CD4-positive, alpha-beta T cell (primary cell): ENCODE measurements around the gene KCNK17. TPM values are rescaled to one million over a fixed set of nuclear protein-coding genes. Genes with fewer than 3 reads are reported as not detected.

Source experiments
- ATAC-seq: fragments of 200-7000 bp; cut with Tn5 transposase; one replicate; pipeline ENCODE4 v1.10.0; 2022; ENCODE audit warnings: mild to moderate bottlenecking; ENCODE audit not compliant: poor library complexity
- CTCF ChIA-PET: fragments of 350-600 bp; sonication (Branson Sonifier 250); formaldehyde crosslinking; loops from one replicate; lab custom pipeline; 2021; ENCODE audit warnings: antibody characterized with exemption, inconsistent platforms; lab: Charles Lee
- POLR2A ChIA-PET: fragments of 350-600 bp; sonication (Branson Sonifier 250); formaldehyde crosslinking; loops from one replicate; lab custom pipeline; 2021; ENCODE audit warnings: antibody characterized with exemption, inconsistent platforms; lab: Charles Lee
- DNase-seq, 14 experiments: peaks; one replicate each; pipeline ENCODE4 v3.0.0-alpha.2; 2013 to 2020; ENCODE audit warnings: mixed read lengths in 2 of 14
- H3K27ac ChIP-seq, 2 donors: one replicate each; pipeline versions ENCODE4 v1.5.1 to v1.7.0; 2013; ENCODE audit warnings: low read length in 2 of 2, low read depth in 1 of 2, mild to moderate bottlenecking in 1 of 2
- H3K27me3 ChIP-seq, 2 experiments: 1 replicate in 1 of 2; 2 replicates in 1 of 2; pipeline versions ENCODE4 v1.6.1 to v1.7.0; 2013; ENCODE audit warnings: low read length in 2 of 2, control low read depth in 1 of 2, mild to moderate bottlenecking in 1 of 2, moderate library complexity in 1 of 2; ENCODE audit not compliant: insufficient read depth in 2 of 2, control insufficient read depth in 1 of 2
- H3K36me3 ChIP-seq: one replicate; pipeline ENCODE4 v1.6.1; 2013; ENCODE audit warnings: low read length, control low read depth; ENCODE audit not compliant: insufficient read depth
- H3K4me1 ChIP-seq: one replicate; pipeline ENCODE4 v1.6.1; 2013; ENCODE audit warnings: low read length, control low read depth; ENCODE audit not compliant: insufficient read depth
- H3K4me3 ChIP-seq: one replicate; pipeline ENCODE4 v1.5.1; 2013; ENCODE audit warnings: mild to moderate bottlenecking, low read length, moderate library complexity
- H3K9me3 ChIP-seq, 2 experiments: 1 replicate in 1 of 2; 2 replicates in 1 of 2; pipeline versions ENCODE4 v1.6.1 to v1.7.0; 2013; ENCODE audit warnings: low read length in 2 of 2, mild to moderate bottlenecking in 2 of 2, control low read depth in 1 of 2, moderate library complexity in 1 of 2; ENCODE audit not compliant: control insufficient read depth in 1 of 2, insufficient read depth in 1 of 2
- H3K27ac Mint-ChIP-seq: one replicate; pipeline ENCODE4 v1.8.0; 2020; ENCODE audit warnings: mixed read lengths
- H3K27me3 Mint-ChIP-seq: one replicate; pipeline ENCODE4 v1.8.0; 2021; ENCODE audit warnings: mixed read lengths
- H3K36me3 Mint-ChIP-seq: one replicate; pipeline ENCODE4 v1.8.0; 2021; ENCODE audit warnings: low read depth, mixed read lengths
- H3K4me1 Mint-ChIP-seq: one replicate; pipeline ENCODE4 v1.8.0; 2021; ENCODE audit warnings: low read depth, mixed read lengths
- H3K4me3 Mint-ChIP-seq: one replicate; pipeline ENCODE4 v1.8.0; 2020; ENCODE audit warnings: mild to moderate bottlenecking, mixed read lengths
- H3K9me3 Mint-ChIP-seq: one replicate; pipeline ENCODE4 v1.8.0; 2020; ENCODE audit warnings: mixed read lengths
- CTCF ChIP-seq: fragments of 200-600 bp; IDR thresholded peaks from one replicate; pipeline ENCODE4 v1.8.0; 2022; ENCODE audit warnings: antibody characterized with exemption, mild to moderate bottlenecking
- intact Hi-C, 2 experiments: fragments of 100-400 bp; cut with DNase I in 1 of 2; cut with micrococcal nuclease in 1 of 2; formaldehyde crosslinking; loops; one replicate each; pipeline versions ENCODE4 v1.15.1 to v1.9.0; 2023 to 2025; cut with DNase I, micrococcal nuclease
- total RNA-seq, 174 experiments: library from RNA in 2 of 174; stranded (reverse) in 2 of 174; gene quantifications; one replicate each; pipeline ENCODE4 v1.2.3 and lab custom pipeline; 2021 to 2026

The KCNK17 gene
- total RNA-seq, 2 experiments from 2014 or later = not detected

GRCh38 chr6:39266782-39267355 is 47.4 kb downstream of the KCNK17 start:
- Mint-ChIP-seq H3K36me3 (no peaks in the 10 kb centered on the region), H3K27ac (no peak overlapping the region), H3K9me3 (no peaks in the 10 kb centered on the region), H3K4me3 (no peak overlapping the region), H3K27me3 (peaks cover 5% of the 10 kb centered on the region), H3K4me1 (no peaks in the 10 kb centered on the region)
- Histone ChIP-seq H3K36me3 (no peaks in the 10 kb centered on the region), H3K27me3 (peaks cover 0 to 3% of the 10 kb centered on the region in 2 experiments), H3K9me3 (no peaks in the 10 kb centered on the region), H3K4me3 (no peak overlapping the region), H3K4me1 (no peaks in the 10 kb centered on the region), H3K27ac (no peak overlapping the region)
- ChIA-PET CTCF (no interaction called here), POLR2A (no interaction called here)
- no peak for DNase-seq
- TF ChIP-seq CTCF = no peak
- ATAC-seq = no peak
- intact Hi-C loops = no loop called here

GRCh38 chr6:39266375-39266774 is 47.8 kb downstream of the KCNK17 start:
- ATAC-seq = no peak
- Mint-ChIP-seq H3K4me3 (no peak overlapping the region), H3K4me1 (no peaks in the 10 kb centered on the region), H3K27me3 (peaks cover 8% of the 10 kb centered on the region), H3K36me3 (no peaks in the 10 kb centered on the region), H3K9me3 (no peaks in the 10 kb centered on the region), H3K27ac (no peak overlapping the region)
- no peak for DNase-seq
- H3K27ac ChIP-seq = no peak overlapping the region
- H3K9me3 ChIP-seq = no peaks in the 10 kb centered on the region
- no peak for TF ChIP-seq CTCF
- intact Hi-C loops = no loop called here
- H3K4me1 ChIP-seq = no peaks in the 10 kb centered on the region
- H3K27me3 ChIP-seq = peaks cover 0 to 3% of the 10 kb centered on the region in 2 experiments
- ChIA-PET POLR2A (no interaction called here), CTCF (no interaction called here)
- no peak overlapping the region for H3K4me3 ChIP-seq
- H3K36me3 ChIP-seq = no peaks in the 10 kb centered on the region

- Histone ChIP-seq H3K9me3 (no peaks in the 10 kb centered on the region), H3K4me3 (no peak overlapping the region), H3K4me1 (no peaks in the 10 kb centered on the region), H3K27me3 (peaks cover 0 to 3% of the 10 kb centered on the region in 2 experiments), H3K27ac (no peak overlapping the region), H3K36me3 (no peaks in the 10 kb centered on the region)
- intact Hi-C loops = no loop called here
- Mint-ChIP-seq H3K4me3 (no peak overlapping the region), H3K9me3 (no peaks in the 10 kb centered on the region), H3K4me1 (no peaks in the 10 kb centered on the region), H3K27ac (no peak overlapping the region), H3K36me3 (no peaks in the 10 kb centered on the region), H3K27me3 (peaks cover 15% of the 10 kb centered on the region)
- no peak for DNase-seq
- ChIA-PET CTCF (no interaction called here), POLR2A (no interaction called here)
- TF ChIP-seq CTCF = no peak
- no peak for ATAC-seq
Observed at GRCh38 chr6:39263303-39264037, 50.7 kb downstream of the KCNK17 start.
